PC-9 (cell line): Measurements from ENCODE around the gene DNMT3A. TPM values are rescaled to one million over a fixed set of nuclear protein-coding genes. Genes with fewer than 3 reads are reported as not detected.

ENCODE experiments used
- BruUV-seq: library from RNA; stranded (reverse); fragments of 400-500 nt; replicated peaks from 2 replicates; lab custom pipeline; 2021; lab: Mats Ljungman, UMichigan
- CTCF ChIA-PET: fragments of 300-600 bp; sonication (Branson Sonifier 250); formaldehyde crosslinking; loops from one replicate; lab custom pipeline; 2022; ENCODE audit warnings: antibody characterized with exemption; lab: Charles Lee
- POLR2A ChIA-PET: fragments of 300-600 bp; sonication (Branson Sonifier 250); formaldehyde crosslinking; loops from one replicate; lab custom pipeline; 2022; ENCODE audit warnings: antibody characterized with exemption; ENCODE audit not compliant: unreplicated experiment; lab: Charles Lee
- DNase-seq, 2 experiments: peaks; one replicate each; pipeline versions ENCODE4 v3.0.0 to v3.0.0-alpha.2; 2015 to 2022; ENCODE audit warnings: mixed read lengths in 1 of 2
- H2AFZ ChIP-seq: fragments of 200-600 bp; sonication (generic); 2 replicates; pipeline ENCODE4 v1.8.1; 2017; ENCODE audit warnings: antibody characterized with exemption
- H3F3A ChIP-seq: fragments of 200-600 bp; sonication (generic); 2 replicates; pipeline ENCODE4 v1.8.1; 2017; ENCODE audit warnings: antibody characterized with exemption, mild to moderate bottlenecking, low read depth; ENCODE audit not compliant: insufficient read depth
- H3K27ac ChIP-seq: fragments of 200-600 bp; sonication (generic); 2 replicates; pipeline ENCODE4 v1.6.1; 2016; ENCODE audit warnings: mixed run types
- H3K27me3 ChIP-seq: fragments of 200-600 bp; sonication (generic); 2 replicates; pipeline ENCODE4 v1.6.1; 2016; ENCODE audit warnings: low read depth, mixed run types; ENCODE audit not compliant: insufficient read depth
- H3K36me3 ChIP-seq: fragments of 200-600 bp; sonication (generic); 2 replicates; pipeline ENCODE4 v1.6.1; 2016; ENCODE audit warnings: low read depth, mixed run types
- H3K4me1 ChIP-seq: fragments of 200-600 bp; sonication (generic); replicated peaks from 2 replicates; pipeline ENCODE4 v1.6.1; 2016; ENCODE audit warnings: mixed run types; ENCODE audit not compliant: insufficient read depth
- H3K4me2 ChIP-seq: fragments of 200-600 bp; sonication (generic); 2 replicates; pipeline ENCODE4 v1.6.1; 2017; ENCODE audit warnings: mixed run types
- H3K4me3 ChIP-seq: fragments of 200-600 bp; sonication (generic); 2 replicates; pipeline ENCODE4 v1.6.1; 2016; ENCODE audit warnings: mixed run types
- H3K79me2 ChIP-seq: fragments of 200-600 bp; sonication (generic); 2 replicates; pipeline ENCODE4 v1.6.1; 2017; ENCODE audit warnings: low read depth, mixed run types
- H3K9me2 ChIP-seq: fragments of 200-600 bp; sonication (generic); 2 replicates; pipeline ENCODE4 v1.8.1; 2017; ENCODE audit warnings: mild to moderate bottlenecking; ENCODE audit not compliant: insufficient read depth
- H3K9me3 ChIP-seq: fragments of 200-600 bp; sonication (generic); 2 replicates; pipeline ENCODE4 v1.8.1; 2016; ENCODE audit warnings: low read depth; ENCODE audit not compliant: insufficient read depth
- H4K20me1 ChIP-seq: fragments of 200-600 bp; sonication (generic); 2 replicates; pipeline ENCODE4 v1.8.1; 2017; ENCODE audit not compliant: insufficient read depth
- EZH2 ChIP-seq: fragments of 200-600 bp; sonication (generic); IDR thresholded peaks from 2 replicates; pipeline ENCODE4 v1.8.0; 2017; ENCODE audit warnings: antibody characterized with exemption, low read depth
- intact Hi-C: fragments of 100-400 bp; cut with micrococcal nuclease; formaldehyde crosslinking; loops from one replicate; pipeline ENCODE4 v1.10.0; 2022; ENCODE audit not compliant: unreplicated experiment
- total RNA-seq: library from RNA; stranded (reverse); gene quantifications from 2 replicates; pipeline ENCODE4 v1.2.3, GENCODE V29; 2021
- TF ChIP-seq, protein P1 (sequence below): fragments of 200-600 bp; sonication (generic); conservative IDR thresholded peaks from 2 replicates; pipeline ENCODE4 v1.6.1; 2017; ENCODE audit warnings: mixed run types, antibody characterized with exemption, mild to moderate bottlenecking, moderate library complexity

Gene DNMT3A
- total RNA-seq, 1 experiment from 2014 or later: 38.9 TPM

DNA sequence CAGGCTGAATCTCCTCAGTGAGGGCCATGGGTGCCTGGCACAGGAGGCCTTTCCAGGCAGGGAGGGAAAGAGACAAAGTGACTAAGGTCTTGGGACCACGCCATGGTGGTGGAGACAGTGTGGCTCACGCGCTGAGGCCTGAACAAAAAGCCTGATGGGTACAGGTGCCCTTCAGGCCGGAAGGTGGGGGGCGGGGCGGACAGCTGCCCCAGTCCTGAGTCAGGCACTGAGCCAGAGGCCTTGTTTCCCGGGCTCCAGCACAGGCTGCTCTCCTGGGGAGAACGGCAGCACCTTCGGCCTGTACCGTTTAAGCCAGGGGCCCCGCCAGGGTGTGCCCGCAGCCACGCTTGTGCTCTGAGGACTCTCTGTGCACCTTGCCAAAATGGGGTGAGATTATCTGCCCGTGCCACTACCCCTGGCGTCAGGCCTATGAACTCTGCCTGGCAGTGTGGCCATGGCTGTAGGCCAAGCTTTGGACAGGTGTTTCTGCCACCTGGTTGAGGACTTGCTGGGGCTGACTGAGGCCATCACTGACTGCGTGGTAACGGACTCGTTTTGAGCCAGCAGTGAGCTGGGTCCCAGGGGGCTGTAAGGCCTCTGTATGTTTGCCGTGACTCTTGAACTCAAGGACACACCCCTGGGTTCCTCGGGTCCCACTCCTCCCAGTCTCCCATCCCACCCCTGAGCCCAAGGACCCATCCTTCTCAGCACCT lies 31.7 kb upstream of the DNMT3A start:
- ChIA-PET CTCF (interaction anchor here (0.6 kb wide), 1 partner anchor 79 kb away, joined by 3 read pairs; no protein-coding TSS in a partner anchor), POLR2A (interaction anchor here (0.6 kb wide), 1 partner anchor 800 kb away, joined by 4 read pairs; no protein-coding TSS in a partner anchor)
- H3K27ac ChIP-seq: no peak overlapping the region
- H2AFZ ChIP-seq: no peak overlapping the region
- H3K4me1 ChIP-seq: peaks cover 8% of the 10 kb centered on the region
- no peak overlapping the region for H3K4me2 ChIP-seq
- BruUV-seq: no TSS peak
- intact Hi-C loops: no loop called here
- no peaks in the 10 kb centered on the region for H4K20me1 ChIP-seq
- H3K27me3 ChIP-seq: no peaks in the 10 kb centered on the region
- H3F3A ChIP-seq: peaks cover 14% of the 10 kb centered on the region; the same call in 1 of the 2 replicates
- no peak for TF ChIP-seq EZH2
- TF ChIP-seq, protein P1, sequence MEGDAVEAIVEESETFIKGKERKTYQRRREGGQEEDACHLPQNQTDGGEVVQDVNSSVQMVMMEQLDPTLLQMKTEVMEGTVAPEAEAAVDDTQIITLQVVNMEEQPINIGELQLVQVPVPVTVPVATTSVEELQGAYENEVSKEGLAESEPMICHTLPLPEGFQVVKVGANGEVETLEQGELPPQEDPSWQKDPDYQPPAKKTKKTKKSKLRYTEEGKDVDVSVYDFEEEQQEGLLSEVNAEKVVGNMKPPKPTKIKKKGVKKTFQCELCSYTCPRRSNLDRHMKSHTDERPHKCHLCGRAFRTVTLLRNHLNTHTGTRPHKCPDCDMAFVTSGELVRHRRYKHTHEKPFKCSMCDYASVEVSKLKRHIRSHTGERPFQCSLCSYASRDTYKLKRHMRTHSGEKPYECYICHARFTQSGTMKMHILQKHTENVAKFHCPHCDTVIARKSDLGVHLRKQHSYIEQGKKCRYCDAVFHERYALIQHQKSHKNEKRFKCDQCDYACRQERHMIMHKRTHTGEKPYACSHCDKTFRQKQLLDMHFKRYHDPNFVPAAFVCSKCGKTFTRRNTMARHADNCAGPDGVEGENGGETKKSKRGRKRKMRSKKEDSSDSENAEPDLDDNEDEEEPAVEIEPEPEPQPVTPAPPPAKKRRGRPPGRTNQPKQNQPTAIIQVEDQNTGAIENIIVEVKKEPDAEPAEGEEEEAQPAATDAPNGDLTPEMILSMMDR: no peak
- no peaks in the 10 kb centered on the region for H3K79me2 ChIP-seq
- no peak overlapping the region for H3K4me3 ChIP-seq
- no peaks in the 10 kb centered on the region for H3K36me3 ChIP-seq
- no peaks in the 10 kb centered on the region for H3K9me3 ChIP-seq
- peak in 1 of 2 experiments; percentile 29 for DNase-seq
- H3K9me2 ChIP-seq: no peaks in the 10 kb centered on the region

DNA sequence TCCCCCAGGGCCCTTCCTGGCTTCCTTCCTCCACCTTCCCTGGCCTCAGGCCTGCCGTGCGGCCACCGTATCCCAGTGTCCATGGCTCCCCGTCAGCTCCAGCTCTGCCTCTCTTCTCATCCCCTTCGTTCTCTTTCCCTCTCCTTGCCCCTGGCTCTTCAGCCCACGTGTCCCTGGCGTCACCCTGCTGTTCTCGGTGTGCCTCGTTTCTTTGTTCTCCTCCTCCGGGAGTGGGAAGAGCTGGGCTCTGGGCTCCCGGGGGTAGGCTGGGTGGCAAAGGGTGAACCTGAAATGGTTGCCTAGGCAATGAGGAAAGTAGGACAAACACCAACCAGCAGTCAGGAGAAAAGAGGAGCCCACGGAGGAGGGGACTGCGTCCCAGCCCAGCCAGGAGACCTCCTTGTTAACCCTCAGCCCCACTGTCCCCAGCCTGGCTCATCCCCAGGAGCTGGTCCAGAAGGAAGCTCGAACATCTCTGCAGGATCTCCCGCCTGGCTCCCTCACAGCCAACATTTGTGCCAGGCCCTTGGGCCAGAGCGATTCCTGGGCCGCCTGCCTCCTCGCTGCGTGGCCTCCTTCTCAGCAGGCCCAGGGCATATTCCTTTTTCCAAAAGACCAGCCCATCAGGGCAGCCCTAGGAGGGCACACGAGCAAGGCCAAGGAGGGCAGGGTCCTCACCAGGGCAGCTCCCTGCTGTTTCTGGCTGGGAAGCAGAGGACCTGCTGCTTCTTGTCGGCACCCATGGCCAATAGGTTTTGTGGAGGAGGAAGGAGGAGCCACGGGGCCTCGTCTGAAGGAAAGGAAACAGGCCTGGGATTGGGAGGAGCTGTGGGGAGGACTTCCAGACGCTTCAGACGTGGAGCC lies 30.9 kb upstream of the DNMT3A start:
- no peaks in the 10 kb centered on the region for H3K9me2 ChIP-seq
- ChIA-PET POLR2A (no interaction called here), CTCF (interaction anchor here (0.6 to 1.5 kb wide), 2 partner anchors 11 to 80 kb away, joined by 3 to 4 read pairs; no protein-coding TSS in a partner anchor)

More for the DNA sequence above, 30.9 kb upstream of the DNMT3A start:
- Histone ChIP-seq H3K36me3 (no peaks in the 10 kb centered on the region), H3K4me2 (no peak overlapping the region), H3K4me3 (no peak overlapping the region), H2AFZ (no peak overlapping the region), H3K9me3 (no peaks in the 10 kb centered on the region), H4K20me1 (no peaks in the 10 kb centered on the region), H3K27me3 (no peaks in the 10 kb centered on the region), H3K27ac (no peak overlapping the region), H3K4me1 (peaks cover 7% of the 10 kb centered on the region), H3K79me2 (no peaks in the 10 kb centered on the region), H3F3A (peaks cover 17% of the 10 kb centered on the region; the same call in 1 of the 2 replicates)
- no TSS peak for BruUV-seq
- DNase-seq: no peak
- TF ChIP-seq, protein P1: no peak
- TF ChIP-seq EZH2: no peak
- intact Hi-C loops: no loop called here
